Activated CD8-positive, alpha-beta memory T cell treated with anti-CD3 and anti-CD28 coated beads for 4 hours (primary cell): ENCODE data around the gene JPH2.
"Not testable (repeated sequence)": the region's sequence is repeated elsewhere in the genome, so short reads cannot be mapped to it uniquely, and the experiment has no call there.

Experiments
- DNase-seq, 2 donors: peaks; one replicate each; pipeline ENCODE4 v3.0.0-alpha.2; 2020; ENCODE audit warnings: low read depth in 2 of 2

JPH2 gene

GRCh38 chr20:44187054-44187771 lies at the start of gene JPH2:
Gene JPH2, minus strand, starts transcription at chr20:44187188. Its CDS starts 483 bp downstream, at chr20:44186705.
- no peak for DNase-seq

DNA sequence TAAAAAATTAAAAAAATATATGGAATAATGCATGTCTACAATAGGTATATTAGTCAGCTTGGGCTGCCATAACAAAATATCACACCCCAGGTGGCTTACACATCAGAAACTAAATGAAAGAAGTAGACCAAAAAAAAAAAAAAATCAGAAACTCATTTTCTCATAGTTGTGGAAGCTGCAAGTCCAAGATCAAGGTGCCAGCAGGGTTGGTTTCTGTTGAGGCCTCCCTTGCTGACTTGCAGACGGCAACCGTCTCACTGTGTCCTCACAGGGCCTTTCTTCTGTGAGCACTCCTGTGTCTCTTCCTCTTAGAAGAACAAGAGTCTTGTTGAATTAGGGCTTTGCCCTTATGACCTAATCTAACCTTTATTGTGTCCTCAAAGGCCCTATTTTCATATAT lies 48.7 kb upstream of the JPH2 start:
- DNase-seq, result no peak

DNA sequence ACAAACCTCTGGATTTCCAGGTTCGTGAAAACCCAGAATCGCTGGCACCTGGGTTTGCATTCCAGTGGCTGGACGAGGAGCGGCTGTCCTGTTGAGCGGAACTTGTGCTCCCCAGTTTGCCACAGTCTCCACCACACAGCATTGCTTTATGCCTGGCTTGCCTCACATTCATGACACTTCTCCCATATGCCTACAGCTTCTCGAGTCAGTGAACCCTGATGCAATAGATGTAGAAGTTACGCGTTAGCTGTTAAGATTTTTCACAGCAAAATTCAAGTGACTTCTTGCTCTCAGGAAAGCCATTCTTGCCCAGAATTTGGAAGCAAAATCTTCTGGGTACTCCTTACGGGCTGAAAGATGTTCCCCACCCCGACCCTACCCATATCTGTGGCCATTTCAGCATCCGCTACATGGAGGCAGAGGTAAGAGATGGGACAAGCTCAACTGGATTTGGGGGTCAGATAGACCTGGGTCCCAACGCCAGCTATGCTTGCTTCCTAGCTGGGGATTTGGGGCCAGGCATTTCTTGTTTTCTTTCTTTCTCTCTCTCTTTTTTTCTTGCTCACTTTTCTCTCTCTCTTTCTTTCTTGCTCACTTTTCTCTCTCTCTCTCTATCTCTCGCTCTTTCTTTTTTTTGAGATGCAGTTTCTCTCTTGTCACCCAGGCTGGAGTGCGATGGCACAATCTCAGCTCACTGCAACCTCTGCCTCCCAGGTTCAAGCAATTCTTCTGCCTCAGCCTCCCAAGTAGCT lies 47.8 kb upstream of the JPH2 start:
- DNase-seq, result no peak

- DNase-seq, result no peak
Measured at GRCh38 chr20:44233436-44234016, 46.5 kb upstream of the JPH2 start.

DNA sequence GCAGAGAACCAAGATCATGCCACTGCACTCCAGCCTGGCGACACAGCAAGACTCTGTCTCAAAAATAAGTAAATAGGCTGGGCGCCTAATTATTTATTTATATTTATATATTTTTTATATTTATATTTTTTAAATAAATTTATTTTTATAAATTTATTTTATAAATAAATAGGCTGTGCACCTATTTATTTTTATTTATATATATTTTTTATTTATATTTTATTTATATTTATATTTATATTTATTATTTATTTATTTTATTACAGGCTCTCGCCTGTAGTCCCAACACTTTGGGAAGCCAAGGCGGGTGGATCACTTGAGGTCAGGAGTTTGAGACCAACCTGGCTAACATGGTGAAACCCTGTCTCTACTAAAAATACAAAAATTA lies 45.5 kb upstream of the JPH2 start:
- not testable (repeated sequence) for DNase-seq

DNA sequence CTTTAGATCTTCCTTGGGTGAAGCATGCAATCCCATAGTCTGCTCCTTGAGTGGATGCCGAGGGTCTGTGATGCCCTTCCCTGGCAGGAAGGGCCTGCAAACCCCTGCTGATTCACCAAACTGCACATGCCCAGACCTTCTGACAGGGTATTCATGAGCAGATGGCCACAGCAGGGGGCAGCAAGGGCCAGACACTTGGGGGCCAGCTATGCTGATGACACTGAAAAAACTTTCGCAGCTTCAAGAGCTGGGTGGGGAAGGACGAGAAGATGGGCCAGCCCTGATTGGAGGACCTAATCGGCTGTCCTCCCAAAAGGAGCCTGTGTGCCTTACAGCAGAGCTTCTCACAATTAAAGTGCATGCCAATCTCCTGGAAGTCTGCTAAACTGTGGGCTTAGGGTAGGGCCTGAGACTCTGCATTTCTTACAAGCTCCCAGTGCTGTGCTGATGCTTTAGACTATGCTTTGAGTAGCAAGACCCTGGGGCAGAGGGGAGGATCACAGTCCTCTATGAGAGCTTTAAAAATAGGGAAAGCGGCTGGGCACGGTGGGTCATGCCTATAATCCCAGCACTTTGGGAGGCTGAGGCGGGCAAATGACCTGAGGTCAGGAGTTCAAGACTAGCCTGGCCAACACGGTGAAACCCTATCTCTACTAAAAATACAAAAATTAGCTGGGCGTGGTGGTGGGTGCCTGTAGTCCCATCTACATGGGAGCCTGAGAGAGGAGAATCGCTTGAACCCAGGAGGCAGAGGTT lies 44.9 kb upstream of the JPH2 start:
- DNase-seq, result no peak

DNA sequence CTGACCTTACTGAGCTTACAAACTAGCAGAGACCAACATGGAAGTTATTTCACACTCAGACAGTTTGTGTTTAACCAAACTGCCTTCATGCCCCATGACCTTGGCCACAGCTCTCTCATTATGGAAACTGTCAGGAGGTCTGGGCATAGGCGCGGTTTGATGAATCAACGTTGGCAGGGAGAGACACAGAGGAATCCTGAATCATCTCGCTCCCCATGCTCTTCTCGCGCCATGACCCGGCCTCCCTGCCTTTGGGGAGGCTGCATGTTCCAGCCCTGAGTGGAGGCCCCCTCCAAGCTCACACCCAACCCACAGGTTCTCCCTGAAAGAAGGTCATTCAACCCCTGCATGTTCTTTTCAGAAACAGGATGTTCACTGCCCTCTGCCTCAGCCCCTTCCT lies 44.2 kb upstream of the JPH2 start:
- no peak for DNase-seq

- no peak for DNase-seq
Measured at GRCh38 chr20:44228465-44229258, 41.7 kb upstream of the JPH2 start.

DNA sequence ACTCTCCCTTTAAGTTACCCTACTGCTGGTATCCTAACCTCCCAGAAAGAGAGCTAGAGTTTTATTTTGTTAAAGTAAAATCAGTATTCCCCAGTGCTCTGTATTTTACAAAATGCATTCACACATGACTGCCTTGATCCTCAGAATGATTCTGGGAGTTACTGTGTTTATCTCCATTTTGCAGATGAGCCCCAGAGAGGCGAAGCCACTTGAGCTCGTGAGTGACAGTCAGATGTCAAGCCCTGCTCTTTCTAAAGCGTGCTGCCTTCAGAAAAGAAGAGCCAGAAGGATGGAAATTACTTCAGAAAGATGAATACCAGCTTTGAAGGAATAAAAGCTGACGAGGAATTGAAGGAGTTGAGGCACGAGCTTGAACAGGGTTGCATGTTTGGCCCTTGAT lies 37.6 kb upstream of the JPH2 start:
- DNase-seq, result no peak

GRCh38 chr20:44223721-44224120 lies 36.7 kb upstream of the JPH2 start:
- no peak for DNase-seq

- DNase-seq, result no peak
Measured at GRCh38 chr20:44222633-44223368, 35.8 kb upstream of the JPH2 start.

GRCh38 chr20:44222027-44222426 lies 35.0 kb upstream of the JPH2 start:
- DNase-seq, result no peak

DNA sequence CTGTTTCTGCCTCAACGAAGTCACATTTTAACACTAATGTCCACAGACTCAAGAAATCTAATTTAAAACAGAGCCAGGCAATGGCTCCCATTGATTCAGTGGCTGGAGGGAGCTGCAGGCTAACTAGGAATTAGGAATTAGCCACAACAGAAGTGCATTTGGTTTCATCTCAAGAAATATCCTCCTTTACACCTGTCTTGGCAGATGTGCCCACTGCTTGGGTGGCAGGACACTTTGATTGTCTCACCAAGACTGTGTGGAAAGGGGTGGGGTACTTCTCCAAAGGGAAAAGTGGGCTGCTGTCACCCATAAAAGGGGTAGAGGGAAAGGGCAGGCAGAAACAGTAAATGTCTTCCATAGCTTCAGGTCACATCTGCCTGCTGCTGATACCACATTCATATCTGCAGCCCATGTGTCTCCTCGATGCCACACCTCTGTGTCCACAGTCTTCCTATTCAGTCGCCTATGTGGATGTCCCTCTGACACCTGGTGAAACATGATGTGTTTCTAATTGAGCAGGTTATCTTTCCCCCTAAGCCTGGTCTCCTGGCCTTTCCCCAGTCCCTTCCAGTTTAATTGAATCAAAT lies 34.5 kb upstream of the JPH2 start:
- DNase-seq, result no peak

- DNase-seq, result no peak
Measured at GRCh38 chr20:44219791-44220190, 32.8 kb upstream of the JPH2 start.

DNA sequence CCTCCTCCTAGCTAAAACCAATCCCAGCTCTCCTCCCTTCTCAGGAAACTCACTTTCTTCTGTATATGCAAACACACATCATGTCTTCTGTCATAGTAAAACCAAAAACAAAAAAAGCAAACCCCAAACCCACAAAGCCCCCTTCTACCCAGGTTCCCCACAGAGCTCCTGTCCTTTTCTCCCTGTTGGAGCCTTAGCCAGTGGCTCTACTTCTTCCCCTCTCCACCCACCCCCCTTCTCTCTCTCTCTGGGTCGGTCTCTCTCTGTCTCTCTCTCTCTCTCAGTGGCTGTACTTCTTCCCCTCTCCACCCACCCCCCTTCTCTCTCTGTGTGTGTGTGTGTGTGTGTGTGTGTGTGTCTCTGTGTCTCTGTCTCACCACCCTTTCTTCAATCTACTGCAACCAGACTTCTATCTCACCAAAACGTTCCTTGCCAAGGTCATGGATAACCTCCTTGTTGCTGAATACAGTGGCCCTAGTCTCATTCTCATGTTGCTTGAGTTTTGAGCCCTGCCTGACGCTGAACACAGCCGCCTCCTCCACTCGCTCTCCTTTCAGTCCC lies 32.3 kb upstream of the JPH2 start:
- DNase-seq, result no peak

- DNase-seq, result peak in 1 of 2 donors; percentile 4
Measured at GRCh38 chr20:44218446-44218845, 31.5 kb upstream of the JPH2 start.

- DNase-seq, result peak; percentile 33 to 50
Measured at GRCh38 chr20:44217342-44218092, 30.5 kb upstream of the JPH2 start.

- DNase-seq, result peak; percentile 38 to 51
Measured at GRCh38 chr20:44215125-44215524, 28.1 kb upstream of the JPH2 start.

- DNase-seq, result no peak
Measured at GRCh38 chr20:44212792-44213191, 25.8 kb upstream of the JPH2 start.
